CD4-positive, alpha-beta T cell treated with Interleukin-12 subunit alpha and Interleukin-12 subunit beta, for 1 hour (primary cell): ENCODE measurements around the gene KATNAL1.

ENCODE experiments used
- DNase-seq: peaks from one replicate; pipeline ENCODE4 v3.0.0-alpha.2; 2020

KATNAL1 gene

DNA sequence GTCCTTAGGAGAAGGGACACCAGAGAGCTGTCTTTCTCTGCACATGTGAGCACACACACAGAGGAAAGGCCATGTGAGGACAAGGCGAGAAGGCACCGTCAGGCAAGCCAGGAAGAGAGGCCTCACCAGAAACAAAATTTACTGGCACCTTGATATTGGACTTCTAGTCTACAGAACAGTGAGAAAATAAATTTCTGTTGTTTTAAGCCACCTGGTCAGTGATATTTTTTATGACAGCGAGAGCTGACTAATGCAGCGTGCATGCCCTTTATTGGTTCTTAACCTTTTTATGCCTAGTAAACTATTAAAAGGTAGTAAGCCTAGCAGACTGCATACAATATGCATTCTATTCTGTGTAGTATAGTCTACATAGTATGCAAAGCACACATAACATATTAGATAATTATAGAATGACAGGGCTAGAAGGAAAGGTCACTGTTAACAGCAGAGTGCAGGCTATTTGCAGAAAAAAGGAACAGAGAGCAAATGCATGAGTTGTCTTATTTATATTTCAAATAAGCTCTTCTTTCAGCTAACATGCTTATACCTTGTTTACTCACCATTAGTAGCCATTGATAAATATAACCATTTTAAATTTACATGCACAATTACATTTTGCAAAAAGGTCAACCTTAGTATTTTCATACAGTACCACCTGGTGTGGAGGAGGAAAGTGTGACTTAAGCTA lies 25.2 kb upstream of the KATNAL1 start:
- DNase-seq, result no peak

GRCh38 chr13:30331331-30331771 lies 24.0 kb upstream of the KATNAL1 start:
- DNase-seq, result no peak

DNA sequence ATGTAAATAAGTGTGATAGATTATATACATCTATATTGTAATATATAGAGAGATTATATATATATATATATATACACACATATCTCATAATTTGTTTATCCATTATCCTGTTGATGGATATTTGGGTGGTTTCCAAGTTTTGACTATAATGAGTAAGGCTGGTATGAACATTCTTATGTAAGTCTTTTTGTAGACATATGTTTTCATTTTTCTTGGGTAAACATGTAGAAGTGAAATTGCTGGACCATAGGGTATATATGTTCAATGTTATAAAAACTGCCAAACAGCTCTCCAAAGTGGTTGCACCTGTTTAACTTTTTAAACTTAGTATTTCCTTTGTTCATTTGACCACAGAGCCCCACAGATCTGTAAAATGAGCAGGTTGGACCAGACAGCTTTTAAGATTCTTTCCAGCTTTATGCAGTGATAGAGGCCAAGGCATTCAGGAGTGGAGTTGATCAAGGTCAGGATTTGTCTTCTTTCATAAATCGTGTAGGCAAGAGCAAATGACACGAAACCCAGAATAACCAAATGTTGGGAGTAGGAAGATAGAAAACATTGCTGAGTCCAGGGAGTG lies 21.7 kb upstream of the KATNAL1 start:
- DNase-seq, result no peak

- no peak for DNase-seq
Observed at GRCh38 chr13:30325668-30326067, 18.3 kb upstream of the KATNAL1 start.

- DNase-seq, result no peak
Observed at GRCh38 chr13:30323524-30323923, 16.2 kb upstream of the KATNAL1 start.

DNA sequence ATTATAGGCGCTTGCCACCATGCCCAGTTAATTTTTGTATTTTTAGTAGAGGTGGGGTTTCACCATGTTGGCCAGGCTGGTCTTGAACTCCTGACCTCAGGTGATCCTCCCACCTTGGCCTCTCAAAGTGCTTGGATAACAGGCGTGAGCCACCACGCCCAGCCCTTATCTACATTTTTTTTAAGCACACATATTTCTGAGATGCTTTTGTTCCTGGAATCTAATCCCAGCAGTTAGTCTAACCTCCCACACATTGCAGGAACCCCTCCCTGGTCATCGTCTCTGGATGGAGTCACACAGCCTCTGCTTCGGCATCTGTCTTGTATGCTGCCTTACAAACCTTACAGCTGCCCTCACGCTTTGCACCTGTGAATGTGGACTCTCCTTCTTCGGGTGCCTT lies 15.1 kb upstream of the KATNAL1 start:
- no peak for DNase-seq

DNA sequence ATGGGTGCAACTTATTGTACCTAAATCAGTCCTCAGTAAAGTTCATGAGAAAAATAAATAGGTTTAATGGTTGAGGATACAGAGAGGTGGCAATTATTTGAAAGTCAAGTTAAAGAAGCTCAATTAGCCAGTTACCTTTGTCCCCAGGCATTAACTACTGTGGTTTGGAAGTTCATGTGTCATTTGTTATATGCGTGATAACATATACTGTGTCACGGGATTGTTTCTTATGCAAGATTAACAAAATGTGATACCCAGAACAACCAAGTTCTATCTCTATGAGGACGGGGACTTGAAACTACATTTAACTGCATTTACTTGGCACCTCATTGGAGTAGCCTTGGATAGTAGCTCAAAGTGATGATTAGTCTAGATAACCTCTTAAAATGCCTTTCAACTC lies 13.9 kb upstream of the KATNAL1 start:
- no peak for DNase-seq

- DNase-seq, result no peak
Observed at GRCh38 chr13:30319655-30320054, 12.3 kb upstream of the KATNAL1 start.

GRCh38 chr13:30319130-30319529 lies 11.8 kb upstream of the KATNAL1 start:
- DNase-seq, result no peak

- no peak for DNase-seq
Observed at GRCh38 chr13:30318026-30318425, 10.7 kb upstream of the KATNAL1 start.

DNA sequence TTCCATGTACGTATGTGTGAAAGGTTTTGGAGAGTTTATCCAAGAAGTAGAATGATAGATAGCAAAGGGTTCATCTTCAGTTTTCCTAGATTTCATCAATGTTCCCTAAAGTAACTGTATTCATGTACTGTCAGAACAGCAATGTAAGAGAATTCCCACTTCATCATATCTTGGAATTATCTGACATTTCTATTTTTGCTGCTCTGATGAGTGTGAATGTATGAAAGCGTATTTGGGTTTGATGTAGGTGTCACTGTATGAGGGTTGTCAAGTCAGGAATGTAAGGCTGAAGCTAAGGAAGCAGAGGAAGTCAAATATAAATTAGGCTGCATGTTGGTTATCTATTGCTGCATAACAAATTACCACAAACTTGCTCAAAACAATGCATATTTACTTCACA lies 7.2 kb upstream of the KATNAL1 start:
- no peak for DNase-seq

DNA sequence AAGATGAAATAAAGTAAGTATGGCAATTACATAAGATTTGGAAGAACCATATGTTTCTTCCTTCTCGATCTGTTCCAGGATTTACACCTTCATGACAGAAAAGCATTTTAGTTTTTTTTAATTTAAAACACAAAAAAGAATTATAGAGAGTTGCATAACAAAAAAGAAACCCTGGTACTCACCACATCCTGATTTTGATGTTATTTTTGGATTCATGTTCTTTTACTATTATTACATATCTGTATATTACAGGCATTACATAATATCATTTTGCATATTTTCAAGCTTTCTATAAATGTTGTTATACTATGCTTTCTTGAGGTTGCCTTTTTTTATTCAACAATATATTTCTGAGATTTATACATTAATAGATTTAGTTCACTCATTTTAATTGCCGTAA lies 6.7 kb upstream of the KATNAL1 start:
- DNase-seq, result no peak

- DNase-seq, result no peak
Observed at GRCh38 chr13:30313311-30313710, 6.0 kb upstream of the KATNAL1 start.

GRCh38 chr13:30312904-30313303 lies 5.6 kb upstream of the KATNAL1 start:
- no peak for DNase-seq

DNA sequence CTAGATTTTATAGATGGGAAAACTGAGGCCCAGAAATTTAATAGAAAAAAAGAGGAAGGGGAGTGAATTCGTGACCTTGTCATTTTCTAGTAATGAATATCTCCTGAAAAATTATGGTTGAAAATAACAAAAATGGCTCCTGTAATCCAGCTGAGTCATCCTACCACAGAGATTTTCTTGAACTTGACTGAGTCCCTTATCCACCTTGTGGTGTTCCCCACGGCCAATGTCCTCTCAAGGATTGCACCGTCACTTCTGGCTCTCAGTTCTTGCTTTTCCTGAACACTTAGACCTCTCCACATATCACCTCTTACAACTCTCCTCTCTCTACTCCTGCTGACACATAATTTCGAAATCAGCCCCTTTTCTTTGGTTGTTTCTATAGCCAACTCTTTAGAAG lies 1.2 kb upstream of the KATNAL1 start:
- no peak for DNase-seq

- no peak for DNase-seq
Observed at GRCh38 chr13:30307971-30308290, 580 bp upstream of the KATNAL1 start.

DNA sequence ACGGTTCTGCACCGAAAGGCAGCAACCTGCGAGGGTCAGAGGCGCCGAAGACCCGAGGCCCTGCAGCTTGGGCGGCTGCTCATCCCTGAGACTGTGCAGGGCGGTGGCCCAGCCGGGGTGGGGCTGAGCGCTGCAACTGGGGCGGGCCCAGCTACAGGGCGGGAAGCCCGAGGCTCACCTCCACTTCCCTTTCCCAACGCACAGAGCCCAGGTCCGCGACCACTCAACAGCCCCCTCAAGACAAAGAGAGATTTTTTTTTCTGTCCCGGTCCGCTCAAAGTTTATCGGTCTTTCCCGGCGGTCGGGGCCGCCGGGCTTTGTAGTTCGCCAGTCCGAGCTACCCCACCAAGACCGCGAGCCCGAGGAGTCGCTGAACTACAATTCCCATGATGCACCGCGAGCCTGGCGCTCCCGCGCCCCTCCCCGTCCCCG lies 573 bp downstream of the KATNAL1 start:
- DNase-seq, result peak; percentile 92

GRCh38 chr13:30305456-30305970 lies 1.8 kb downstream of the KATNAL1 start:
- no peak for DNase-seq

DNA sequence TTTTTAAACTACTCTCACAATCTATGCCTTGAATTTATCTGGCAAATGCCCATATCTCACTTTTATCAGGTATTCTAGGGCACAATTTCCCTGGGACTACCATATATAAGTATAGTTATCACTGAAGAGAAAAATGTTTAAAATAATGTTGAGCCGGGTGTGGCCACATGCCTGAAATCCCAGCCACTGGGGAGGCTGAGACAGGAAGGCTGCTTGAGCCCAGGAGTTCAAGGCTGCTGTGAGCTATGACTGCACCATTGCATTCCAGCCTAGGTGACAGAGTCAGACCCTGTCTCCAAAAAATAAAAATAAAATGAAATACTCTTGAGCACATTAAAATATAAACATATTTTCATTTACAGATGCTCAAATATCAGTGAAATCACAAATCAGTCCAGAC lies 4.1 kb downstream of the KATNAL1 start:
- DNase-seq, result no peak

DNA sequence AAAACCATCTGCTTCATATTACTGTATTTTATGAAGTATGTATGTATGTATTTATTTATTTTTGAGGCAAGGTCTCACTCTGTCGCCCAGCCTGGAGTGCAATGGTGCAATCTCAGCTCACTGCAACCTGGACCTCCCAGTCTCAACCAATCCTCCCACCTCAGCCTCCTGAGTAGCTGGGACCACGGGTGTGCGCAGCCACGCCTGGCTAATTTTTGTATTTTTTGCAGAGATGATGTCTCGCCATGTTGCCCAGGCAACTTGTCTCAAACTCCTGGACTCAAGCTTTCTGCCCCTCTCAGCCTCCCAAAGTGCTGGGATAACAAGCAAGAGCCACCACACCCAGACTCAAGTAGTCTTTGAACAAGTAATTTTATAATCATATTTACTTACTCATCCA lies 5.5 kb downstream of the KATNAL1 start:
- DNase-seq, result no peak

- DNase-seq, result no peak
Observed at GRCh38 chr13:30300596-30300995, 6.8 kb downstream of the KATNAL1 start.

GRCh38 chr13:30299786-30300185 lies 7.6 kb downstream of the KATNAL1 start:
- no peak for DNase-seq

- DNase-seq, result no peak
Observed at GRCh38 chr13:30295116-30295515, 12.2 kb downstream of the KATNAL1 start.

DNA sequence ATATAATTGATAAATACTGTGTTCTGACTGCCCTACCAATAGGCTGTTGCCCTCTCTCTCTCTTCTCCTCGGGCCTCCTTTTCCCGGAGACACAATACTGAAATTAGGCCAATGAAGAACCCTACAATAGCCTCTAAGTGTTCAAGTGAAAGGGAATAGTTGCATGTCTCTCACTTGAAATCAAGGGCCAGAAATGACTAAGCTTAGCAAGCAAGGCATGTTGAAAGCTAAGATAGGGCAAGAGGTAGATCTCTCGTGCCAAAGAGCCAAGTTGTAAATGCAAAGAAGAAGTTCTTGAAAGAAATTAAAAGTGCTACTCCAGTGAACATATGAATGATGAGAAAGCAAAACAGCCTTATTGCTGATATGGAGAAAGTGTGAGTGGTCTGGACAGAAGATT lies 13.3 kb downstream of the KATNAL1 start:
- DNase-seq, result no peak

GRCh38 chr13:30292325-30292724 lies 15.0 kb downstream of the KATNAL1 start:
- DNase-seq, result no peak
